Left lung (tissue), 10 donors: Measurements from ENCODE around the gene RHOB. TPM values are rescaled to one million over a fixed set of nuclear protein-coding genes. Genes with fewer than 3 reads are reported as not detected.

Experiments used
- ATAC-seq: fragments of 200-7000 bp; cut with Tn5 transposase; one replicate; pipeline ENCODE4 v1.9.1; 2020; ENCODE audit warnings: moderate library complexity
- DNase-seq, 4 donors: peaks; one replicate each; pipeline ENCODE4 v3.0.0-alpha.2; 2013 to 2020
- H3K27ac ChIP-seq, 2 donors: fragments of 200-600 bp; sonication (generic) in 1 of 2; one replicate each; pipeline versions ENCODE4 v1.5.0 to v1.8.0; 2020 to 2021
- H3K27me3 ChIP-seq, 2 donors: fragments of 200-600 bp; sonication (generic) in 1 of 2; one replicate each; pipeline versions ENCODE4 v1.5.0 to v1.8.0; 2020 to 2021
- H3K36me3 ChIP-seq, 2 donors: fragments of 200-600 bp; sonication (generic) in 1 of 2; one replicate each; pipeline versions ENCODE4 v1.5.0 to v1.8.0; 2020 to 2021
- H3K4me1 ChIP-seq, 2 donors: fragments of 200-600 bp; one replicate each; pipeline ENCODE4 v1.8.0; 2021
- H3K4me3 ChIP-seq, 2 donors: fragments of 200-600 bp; sonication (generic) in 1 of 2; one replicate each; pipeline versions ENCODE4 v1.5.0 to v1.8.0; 2020 to 2021; ENCODE audit warnings: mild to moderate bottlenecking in 1 of 2
- H3K9me3 ChIP-seq, 2 donors: fragments of 200-600 bp; sonication (generic) in 1 of 2; one replicate each; pipeline versions ENCODE4 v1.5.0 to v1.8.0; 2020 to 2021
- CTCF ChIP-seq, 2 donors: fragments of 200-600 bp; sonication (generic) in 1 of 2; IDR thresholded peaks; one replicate each; pipeline versions ENCODE4 v1.5.0 to v1.8.0; 2021; ENCODE audit warnings: antibody characterized with exemption in 2 of 2
- intact Hi-C, 2 donors: fragments of 100-400 bp; cut with DNase I; formaldehyde crosslinking; loops; one replicate each; pipeline versions ENCODE4 v1.11.2 to v1.14.2; 2022
- polyA plus RNA-seq, 6 donors: library from polyadenylated mRNA; unstranded; fragments of 120-200 nt; gene quantifications; one replicate each; pipeline ENCODE4 v1.2.1, GENCODE V29; 2013; ENCODE audit not compliant: insufficient read length in 6 of 6
- total RNA-seq, 2 donors: library from RNA; stranded (reverse); fragmentation: NEBNext Ultra II Directional; extraction: Animal tissue kit (Norgen Biotek cat#: 25700); gene quantifications; one replicate each; pipeline ENCODE4 v1.2.1, GENCODE V29; 2021
- donor health status: DM: no; HTN: yes; CAD: no.
- donor health status: DM: no; HTN: no; CAD: no.

Gene RHOB
- total and polyA plus RNA-seq, 8 donors = 54.0 to 172 (median 101) TPM

GRCh38 chr2:20476950-20477349 lies 30.1 kb downstream of the RHOB start:
- TF ChIP-seq CTCF (IDR thresholded peaks at IDR 0.05) = no peak
- no peaks in the 10 kb centered on the region for H3K4me1 ChIP-seq
- H3K27ac ChIP-seq = no peak overlapping the region
- H3K4me3 ChIP-seq = no peak overlapping the region
- intact Hi-C loops = no loop called here
- DNase-seq (no peak), ATAC-seq (no peak)
- no peaks in the 10 kb centered on the region for H3K27me3 ChIP-seq
- H3K9me3 ChIP-seq = no peaks in the 10 kb centered on the region
- H3K36me3 ChIP-seq = no peaks in the 10 kb centered on the region

GRCh38 chr2:20478961-20479360 lies 32.1 kb downstream of the RHOB start:
- no peak for TF ChIP-seq CTCF (IDR thresholded peaks at IDR 0.05)
- Histone ChIP-seq H3K27ac (no peak overlapping the region), H3K4me3 (no peak overlapping the region), H3K27me3 (no peaks in the 10 kb centered on the region), H3K9me3 (no peaks in the 10 kb centered on the region), H3K4me1 (peaks cover 0 to 4% of the 10 kb centered on the region in 2 donors), H3K36me3 (no peaks in the 10 kb centered on the region)
- ATAC-seq (no peak), DNase-seq (no peak)
- intact Hi-C loops = no loop called here

- TF ChIP-seq CTCF (IDR thresholded peaks at IDR 0.05) = no peak
- H3K4me3 ChIP-seq = no peak overlapping the region
- ATAC-seq = no peak
- intact Hi-C loops = no loop called here
- no peaks in the 10 kb centered on the region for H3K9me3 ChIP-seq
- no peak overlapping the region for H3K27ac ChIP-seq
- no peaks in the 10 kb centered on the region for H3K27me3 ChIP-seq
- peaks cover 0 to 5% of the 10 kb centered on the region in 2 donors for H3K4me1 ChIP-seq
- no peaks in the 10 kb centered on the region for H3K36me3 ChIP-seq
- DNase-seq = no peak
Measured at GRCh38 chr2:20479835-20480234, 33.0 kb downstream of the RHOB start.

GRCh38 chr2:20480913-20481312 lies 34.0 kb downstream of the RHOB start:
- DNase-seq = no peak

GRCh38 chr2:20481798-20482405 lies 35.0 kb downstream of the RHOB start:
- H3K27ac ChIP-seq = no peak overlapping the region

More at GRCh38 chr2:20480913-20481312, 34.0 kb downstream of the RHOB start:
- no peak for TF ChIP-seq CTCF (IDR thresholded peaks at IDR 0.05)
- Histone ChIP-seq H3K4me1 (peaks cover 0 to 5% of the 10 kb centered on the region in 2 donors), H3K27ac (no peak overlapping the region), H3K9me3 (no peaks in the 10 kb centered on the region), H3K27me3 (no peaks in the 10 kb centered on the region), H3K4me3 (no peak overlapping the region), H3K36me3 (no peaks in the 10 kb centered on the region)
- ATAC-seq = no peak
- intact Hi-C loops = no loop called here

More at GRCh38 chr2:20481798-20482405, 35.0 kb downstream of the RHOB start:
- intact Hi-C loops = no loop called here
- Histone ChIP-seq H3K4me1 (peaks cover 0 to 5% of the 10 kb centered on the region in 2 donors), H3K4me3 (no peak overlapping the region), H3K27me3 (no peaks in the 10 kb centered on the region), H3K9me3 (no peaks in the 10 kb centered on the region), H3K36me3 (no peaks in the 10 kb centered on the region)
- DNase-seq = no peak
- TF ChIP-seq CTCF (IDR thresholded peaks at IDR 0.05) = no peak
- ATAC-seq = no peak
